GM18526 (cell line): ENCODE data around the gene PEX7.

Experiments used
- POLR2A ChIP-seq: IDR thresholded peaks from 3 replicates; pipeline ENCODE4 v1.6.1; 2011; ENCODE audit not compliant: insufficient read length; ENCODE audit errors: extremely low read depth

The PEX7 gene

GRCh38 chr6:136918706-136919105, 96.3 kb downstream of the PEX7 start:
- TF ChIP-seq POLR2A: no peak

DNA sequence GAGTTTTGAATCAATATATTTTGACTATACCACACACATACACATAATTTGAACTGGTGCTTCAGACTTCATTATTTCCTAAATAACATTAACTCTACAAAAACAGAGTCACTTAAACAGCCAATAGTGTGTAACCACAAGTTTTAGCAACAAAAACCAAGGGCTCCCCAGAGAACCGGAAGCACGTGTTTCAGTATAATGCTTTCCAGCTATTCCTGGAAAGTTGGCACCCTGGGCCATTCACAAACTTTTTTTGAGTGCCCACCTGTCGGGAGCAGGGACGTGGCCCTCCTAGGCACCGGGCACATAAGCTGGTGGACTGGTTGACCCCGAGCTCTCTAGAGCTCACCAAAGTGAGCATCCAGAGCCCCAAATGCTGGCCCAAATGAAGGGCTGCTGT, 97.8 kb downstream of the PEX7 start:
- TF ChIP-seq POLR2A: no peak

DNA sequence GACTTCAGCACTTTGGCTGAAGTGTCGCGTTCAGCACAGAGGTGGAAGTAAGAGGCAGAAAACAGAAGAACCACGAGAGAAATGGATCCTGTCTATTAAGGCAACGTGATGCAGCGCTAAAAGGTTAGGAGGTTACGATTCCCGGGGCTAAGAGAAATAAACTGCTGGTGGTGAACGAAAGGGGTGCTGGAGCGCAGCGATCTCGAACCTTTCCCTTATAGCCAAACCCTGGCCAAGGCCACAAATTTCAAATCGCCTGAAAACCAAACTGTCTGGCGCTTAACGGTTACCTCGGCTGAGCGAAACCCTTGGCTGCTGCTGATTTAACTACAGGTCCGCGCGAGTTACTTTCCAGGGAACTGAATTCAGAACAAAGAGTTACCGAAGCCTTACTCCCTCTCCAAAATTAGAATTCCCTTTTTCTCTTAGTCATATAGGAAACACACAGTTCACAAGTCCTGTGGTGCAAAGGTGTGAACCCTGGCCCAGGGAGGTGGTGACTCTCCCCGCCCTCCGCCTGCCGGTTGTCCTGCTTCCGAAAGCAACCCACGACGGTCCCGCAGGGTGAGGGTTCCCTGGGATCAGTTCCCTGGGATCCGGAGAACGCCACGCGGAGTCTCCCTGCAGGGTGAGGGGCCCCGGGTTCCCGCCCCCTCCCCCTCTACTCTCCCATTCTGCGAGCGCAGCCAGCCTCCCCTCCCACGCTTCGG, 98.4 kb downstream of the PEX7 start:
- TF ChIP-seq POLR2A: no peak

GRCh38 chr6:136921381-136921935, 99.1 kb downstream of the PEX7 start:
- TF ChIP-seq POLR2A: no peak

DNA sequence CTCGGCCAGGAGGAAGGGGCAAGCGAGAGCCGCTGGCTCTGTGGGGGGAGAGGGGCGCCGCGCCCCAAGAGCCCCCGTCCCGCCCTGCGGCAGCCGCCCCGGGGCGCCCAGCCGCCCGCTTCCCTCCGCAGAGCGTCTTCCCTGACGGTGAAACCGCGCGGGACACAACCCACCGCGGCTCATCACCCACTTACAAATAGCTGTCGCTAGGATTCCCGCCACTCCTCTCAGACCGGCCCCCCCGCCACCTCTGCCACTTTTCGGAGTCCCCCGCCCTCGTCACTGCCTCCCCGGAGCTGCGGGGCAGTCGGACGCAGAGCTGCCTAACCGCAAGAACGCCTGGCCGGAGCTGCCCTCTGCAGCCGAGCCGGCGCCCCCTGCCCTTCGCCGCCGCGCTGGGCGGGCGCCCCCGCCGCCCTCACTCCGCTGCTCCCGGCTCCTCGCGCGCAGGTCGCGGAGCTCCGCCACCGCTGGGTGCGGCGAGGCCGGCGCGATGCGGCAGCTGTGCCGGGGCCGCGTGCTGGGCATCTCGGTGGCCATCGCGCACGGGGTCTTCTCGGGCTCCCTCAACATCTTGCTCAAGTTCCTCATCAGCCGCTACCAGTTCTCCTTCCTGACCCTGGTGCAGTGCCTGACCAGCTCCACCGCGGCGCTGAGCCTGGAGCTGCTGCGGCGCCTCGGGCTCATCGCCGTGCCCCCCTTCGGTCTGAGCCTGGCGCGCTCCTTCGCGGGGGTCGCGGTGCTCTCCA, 99.7 kb downstream of the PEX7 start, which contains the start of gene SLC35D3:
Gene SLC35D3, plus strand, starts transcription at position 366 of the 749 bp plus-strand sequence. Its CDS starts 128 bp downstream, at position 494.
- TF ChIP-seq POLR2A: no peak

- TF ChIP-seq POLR2A: no peak
These were observed 100.3 kb downstream of the PEX7 start for GRCh38 chr6:136922685-136923006.

DNA sequence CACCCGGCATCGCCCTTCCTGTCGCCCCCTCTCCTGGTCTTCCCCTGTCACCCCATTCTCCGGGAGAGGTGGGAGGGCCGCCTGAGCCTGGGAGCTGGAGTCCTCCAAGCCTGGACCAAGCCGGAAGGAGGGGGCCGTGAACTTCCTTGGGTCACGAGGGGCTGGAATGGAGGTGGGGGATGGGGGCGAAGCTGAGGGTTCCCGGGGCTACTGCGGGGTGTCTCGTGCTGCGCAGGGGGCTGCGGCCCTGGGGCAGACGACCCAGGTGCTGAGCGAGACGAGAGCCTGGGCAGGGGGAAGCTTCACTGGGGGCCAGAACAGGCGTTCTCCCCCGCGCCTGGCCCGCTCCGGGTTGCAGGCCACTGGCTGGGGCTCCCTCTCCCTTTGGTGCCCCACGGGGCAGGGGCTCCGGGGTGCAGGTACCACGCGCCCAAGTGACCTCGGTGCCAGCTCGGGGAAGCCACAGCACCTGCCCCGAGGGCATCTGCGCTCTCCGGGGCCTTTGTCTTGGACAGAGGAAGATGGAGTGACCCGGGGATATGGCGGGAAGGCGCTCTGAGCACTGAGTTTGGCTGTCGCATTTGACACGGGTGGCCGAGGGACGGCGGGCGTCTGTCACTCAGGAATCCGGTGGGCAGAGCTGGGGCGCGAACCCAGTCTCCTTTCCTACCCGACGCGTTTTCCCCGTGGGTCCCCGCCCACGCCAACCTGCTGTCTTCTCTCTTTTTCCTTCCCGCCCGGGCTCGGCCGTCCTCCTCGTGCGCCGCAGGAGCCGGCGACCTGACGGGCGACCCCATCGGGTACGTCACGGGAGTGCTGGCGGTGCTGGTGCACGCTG, 100.9 kb downstream of the PEX7 start:
- TF ChIP-seq POLR2A: no peak

GRCh38 chr6:136923954-136924673, 101.7 kb downstream of the PEX7 start:
- TF ChIP-seq POLR2A: no peak

DNA sequence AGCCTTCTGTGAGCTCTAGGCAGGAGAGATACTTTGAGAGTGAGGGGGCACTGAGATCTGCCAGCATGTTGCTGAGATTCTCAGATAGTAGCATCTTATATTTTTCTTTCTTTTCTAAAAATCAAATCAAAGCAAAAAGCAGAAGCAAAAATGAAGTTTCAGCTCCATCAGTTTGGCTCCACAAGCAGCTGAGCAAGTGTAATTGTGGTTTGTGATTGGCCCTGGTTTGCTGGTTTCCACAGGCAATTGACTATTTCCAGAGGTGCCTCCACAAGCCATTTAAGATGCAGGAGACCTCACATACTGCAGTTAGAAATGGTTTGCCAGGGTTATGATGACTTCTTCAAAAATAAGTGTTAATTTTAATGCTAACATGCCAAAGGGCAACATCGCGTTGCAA, 104.0 kb downstream of the PEX7 start:
- no peak for TF ChIP-seq POLR2A

- TF ChIP-seq POLR2A: no peak
These were observed 104.9 kb downstream of the PEX7 start for GRCh38 chr6:136927292-136927691.

- TF ChIP-seq POLR2A: no peak
These were observed 108.1 kb downstream of the PEX7 start for GRCh38 chr6:136930528-136930927.

- TF ChIP-seq POLR2A: no peak
These were observed 110.2 kb downstream of the PEX7 start for GRCh38 chr6:136932599-136932998.

DNA sequence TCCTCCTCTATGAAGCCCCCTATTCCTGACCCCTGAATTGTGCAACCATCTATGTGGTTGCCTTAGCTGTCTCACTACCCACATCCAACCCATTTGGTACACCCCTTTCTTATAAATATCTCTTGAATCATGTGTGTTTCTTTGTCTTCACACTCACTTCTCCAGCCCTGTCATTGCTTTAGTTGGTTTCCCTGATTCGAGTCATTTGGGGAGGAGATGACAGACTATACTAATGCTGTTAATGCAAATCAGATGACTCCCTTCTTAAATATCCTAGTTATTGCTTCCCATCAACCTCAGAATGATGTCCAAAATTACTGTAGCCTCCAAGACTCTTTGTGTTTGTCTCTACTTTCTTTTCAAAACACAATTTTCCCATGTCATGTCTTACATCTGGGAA, 122.7 kb downstream of the PEX7 start:
- TF ChIP-seq POLR2A: no peak

DNA sequence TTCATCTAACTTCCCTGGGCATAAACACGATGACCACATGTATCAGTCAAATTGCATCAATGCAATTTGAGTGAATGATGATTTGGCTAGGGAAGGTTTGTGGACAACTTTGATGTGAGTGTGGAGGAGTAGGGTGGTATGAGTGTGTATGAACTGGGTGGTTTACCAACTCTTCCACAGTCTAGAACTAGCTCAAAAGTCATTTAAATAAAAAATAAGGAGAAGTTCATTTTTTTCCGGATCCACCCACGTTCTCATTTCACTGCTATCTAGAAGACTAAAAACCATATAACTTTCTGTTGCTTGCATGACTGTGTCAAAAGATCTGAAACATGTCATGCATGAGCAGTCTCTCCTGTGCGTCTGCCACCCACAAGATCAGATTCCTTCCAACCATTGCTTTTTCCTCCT, 123.3 kb downstream of the PEX7 start:
- no peak for TF ChIP-seq POLR2A

- TF ChIP-seq POLR2A: no peak
These were observed 124.6 kb downstream of the PEX7 start for GRCh38 chr6:136947037-136947436.
